Glutamatergic neuron (in vitro differentiated cells): ENCODE results near the gene ATXN7L2. TPM values are rescaled to one million over a fixed set of nuclear protein-coding genes. Genes with fewer than 3 reads are reported as not detected.
A peak's percentile ranks its signal among the peaks of the same experiment; 100 is the strongest.

ENCODE experiments used
- DNase-seq: peaks from one replicate; pipeline ENCODE4 v3.0.0; 2022
- H3K27ac Mint-ChIP-seq: one replicate; pipeline ENCODE4 v1.8.0; 2020; ENCODE audit warnings: mild to moderate bottlenecking, mixed read lengths, inconsistent platforms; ENCODE audit not compliant: unreplicated experiment
- H3K27me3 Mint-ChIP-seq: one replicate; pipeline ENCODE4 v1.8.0; 2020; ENCODE audit warnings: mild to moderate bottlenecking, moderate library complexity, mixed read lengths, inconsistent platforms; ENCODE audit not compliant: unreplicated experiment
- H3K36me3 Mint-ChIP-seq: one replicate; pipeline ENCODE4 v1.8.0; 2020; ENCODE audit warnings: mild to moderate bottlenecking, mixed read lengths, inconsistent platforms; ENCODE audit not compliant: unreplicated experiment
- H3K4me1 Mint-ChIP-seq: one replicate; pipeline ENCODE4 v1.8.0; 2020; ENCODE audit warnings: mild to moderate bottlenecking, low read depth, mixed read lengths, inconsistent platforms; ENCODE audit not compliant: unreplicated experiment
- H3K4me3 Mint-ChIP-seq: one replicate; pipeline ENCODE4 v1.8.0; 2020; ENCODE audit warnings: mild to moderate bottlenecking, mixed read lengths, inconsistent platforms; ENCODE audit not compliant: unreplicated experiment
- H3K9me3 Mint-ChIP-seq: one replicate; pipeline ENCODE4 v1.8.0; 2020; ENCODE audit warnings: mild to moderate bottlenecking, moderate library complexity, mixed read lengths, inconsistent platforms; ENCODE audit not compliant: unreplicated experiment
- total RNA-seq: library from RNA; stranded (reverse); fragmentation: NEBNext Ultra II Directional; extraction: Animal tissue kit (Norgen Biotek cat#: 25700); gene quantifications from one replicate; pipeline ENCODE4 v1.2.1, GENCODE V29; 2021; ENCODE audit not compliant: unreplicated experiment
- TF ChIP-seq, protein P1 (sequence below): fragments of 200-600 bp; sonication (generic); IDR thresholded peaks from one replicate; pipeline ENCODE4 v1.5.0; 2021; ENCODE audit not compliant: partially characterized antibody, unreplicated experiment

The ATXN7L2 gene
- total RNA-seq, 1 donor from 2014 or later: 54.9 TPM

DNA sequence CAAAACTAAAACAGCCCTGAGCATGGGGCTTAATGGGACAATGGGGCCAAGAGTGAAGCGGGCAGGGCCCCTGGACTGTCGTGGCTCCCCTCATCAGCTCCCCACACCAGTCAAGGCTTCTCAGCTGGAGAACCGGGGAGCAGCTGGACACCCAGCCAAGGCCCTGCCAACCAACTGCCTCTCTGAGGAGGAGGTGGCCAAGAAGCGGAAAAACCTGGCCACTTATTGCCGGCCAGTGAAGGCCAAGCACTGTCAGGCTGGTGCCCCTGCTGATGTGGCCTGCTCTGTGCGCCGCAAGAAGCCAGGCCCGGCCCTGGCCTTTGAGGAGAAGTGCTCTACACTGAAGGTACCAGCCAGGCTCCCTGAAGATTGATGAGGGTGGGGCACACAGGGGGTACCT lies 7.7 kb downstream of the ATXN7L2 start:
- Mint-ChIP-seq H3K27me3 (peaks cover 9% of the 10 kb centered on the region), H3K4me3 (no peak overlapping the region), H3K27ac (no peak overlapping the region), H3K4me1 (peaks cover 26% of the 10 kb centered on the region), H3K36me3 (peaks cover 4% of the 10 kb centered on the region), H3K9me3 (peaks cover 8% of the 10 kb centered on the region)
- no peak for DNase-seq
- TF ChIP-seq, protein P1, sequence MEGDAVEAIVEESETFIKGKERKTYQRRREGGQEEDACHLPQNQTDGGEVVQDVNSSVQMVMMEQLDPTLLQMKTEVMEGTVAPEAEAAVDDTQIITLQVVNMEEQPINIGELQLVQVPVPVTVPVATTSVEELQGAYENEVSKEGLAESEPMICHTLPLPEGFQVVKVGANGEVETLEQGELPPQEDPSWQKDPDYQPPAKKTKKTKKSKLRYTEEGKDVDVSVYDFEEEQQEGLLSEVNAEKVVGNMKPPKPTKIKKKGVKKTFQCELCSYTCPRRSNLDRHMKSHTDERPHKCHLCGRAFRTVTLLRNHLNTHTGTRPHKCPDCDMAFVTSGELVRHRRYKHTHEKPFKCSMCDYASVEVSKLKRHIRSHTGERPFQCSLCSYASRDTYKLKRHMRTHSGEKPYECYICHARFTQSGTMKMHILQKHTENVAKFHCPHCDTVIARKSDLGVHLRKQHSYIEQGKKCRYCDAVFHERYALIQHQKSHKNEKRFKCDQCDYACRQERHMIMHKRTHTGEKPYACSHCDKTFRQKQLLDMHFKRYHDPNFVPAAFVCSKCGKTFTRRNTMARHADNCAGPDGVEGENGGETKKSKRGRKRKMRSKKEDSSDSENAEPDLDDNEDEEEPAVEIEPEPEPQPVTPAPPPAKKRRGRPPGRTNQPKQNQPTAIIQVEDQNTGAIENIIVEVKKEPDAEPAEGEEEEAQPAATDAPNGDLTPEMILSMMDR: no peak

DNA sequence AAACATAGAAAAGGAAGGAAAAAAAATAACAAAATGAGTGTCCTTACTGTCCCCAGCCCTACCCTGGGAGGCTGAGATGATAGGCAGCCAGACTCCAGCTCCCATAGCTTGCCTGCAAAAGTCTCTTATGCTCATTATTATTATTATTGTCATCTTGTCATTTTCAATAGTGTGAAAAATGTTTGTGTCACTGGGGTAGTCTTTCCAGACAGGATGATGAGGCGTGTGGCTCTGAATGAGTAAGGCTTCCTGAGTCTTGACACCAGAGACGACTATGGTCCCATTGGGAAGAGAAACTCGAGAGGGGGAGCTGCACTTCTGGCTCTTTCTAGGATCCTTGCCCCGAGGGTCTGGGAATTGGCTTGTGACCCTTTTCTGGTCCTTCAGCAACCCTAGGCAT lies 9.1 kb downstream of the ATXN7L2 start:
- peak overlapping the region; percentile 78 for H3K27ac Mint-ChIP-seq
- H3K4me3 Mint-ChIP-seq: peak overlapping the region; percentile 76
- DNase-seq: no peak
- TF ChIP-seq, protein P1: no peak
- peaks cover 5% of the 10 kb centered on the region for H3K27me3 Mint-ChIP-seq
- H3K9me3 Mint-ChIP-seq: peaks cover 5% of the 10 kb centered on the region
- H3K4me1 Mint-ChIP-seq: peaks cover 33% of the 10 kb centered on the region
- peaks cover 7% of the 10 kb centered on the region for H3K36me3 Mint-ChIP-seq

DNA sequence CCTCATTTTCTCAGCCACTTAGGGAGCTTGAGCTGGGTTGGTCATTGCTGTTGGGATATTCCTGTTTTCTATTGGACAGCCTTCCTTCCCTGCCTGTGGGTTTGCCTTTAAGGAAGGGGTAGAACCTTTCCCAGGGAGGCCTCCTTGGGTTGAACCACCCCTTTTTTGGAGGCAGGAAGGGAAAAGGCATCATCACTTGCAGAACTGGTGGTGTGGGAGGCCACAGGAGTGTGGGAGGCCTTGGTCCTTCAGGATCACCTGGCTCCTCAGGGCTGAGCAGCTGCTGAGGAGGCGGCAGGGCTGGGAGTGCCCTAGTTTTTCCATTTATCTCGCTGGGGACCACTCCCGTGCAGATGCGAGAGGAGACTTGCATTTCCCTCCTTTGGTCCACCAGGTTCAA lies 9.5 kb downstream of the ATXN7L2 start:
- Mint-ChIP-seq H3K4me3 (peak overlapping the region; percentile 76), H3K27me3 (peaks cover 5% of the 10 kb centered on the region), H3K36me3 (peaks cover 7% of the 10 kb centered on the region), H3K9me3 (peaks cover 5% of the 10 kb centered on the region), H3K27ac (peak overlapping the region; percentile 78), H3K4me1 (peaks cover 34% of the 10 kb centered on the region)
- no peak for DNase-seq
- TF ChIP-seq, protein P1: no peak

DNA sequence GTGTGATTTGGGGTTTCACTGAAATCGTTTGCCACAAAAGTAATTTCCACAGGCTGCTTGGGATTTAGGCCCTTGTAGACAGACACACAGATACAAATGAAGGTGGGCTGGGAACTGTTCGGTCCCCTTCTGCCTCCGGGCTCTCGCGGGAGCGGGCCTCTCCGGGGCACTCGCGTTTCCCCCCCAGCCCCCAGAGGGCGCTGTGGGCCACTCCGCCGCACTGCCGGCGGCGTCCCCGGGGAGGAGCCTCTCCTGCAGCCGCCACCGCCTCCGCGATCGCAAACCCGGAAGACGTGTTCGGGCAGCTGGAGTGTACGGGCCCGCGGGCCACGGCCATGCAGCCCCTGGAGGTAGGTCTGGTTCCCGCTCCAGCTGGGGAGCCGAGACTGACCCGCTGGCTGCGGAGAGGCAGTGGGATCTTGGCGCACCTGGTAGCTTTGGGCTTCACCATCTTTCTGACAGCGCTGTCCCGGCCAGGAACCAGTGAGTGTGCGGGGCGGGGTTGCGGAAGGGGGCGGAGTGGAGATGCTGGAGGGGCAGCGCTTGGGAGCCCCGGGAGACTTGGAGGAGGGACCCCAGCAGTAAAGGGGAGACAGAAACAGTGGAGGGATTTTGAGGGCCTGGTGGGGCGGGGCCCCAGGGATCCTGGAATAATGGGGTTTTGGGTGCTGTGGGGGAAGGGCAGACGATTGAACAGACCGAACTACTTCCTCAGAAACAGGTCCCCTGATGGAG lies 10.3 kb downstream of the ATXN7L2 start, which contains the start of gene CYB561D1:
Gene CYB561D1 (plus strand): TSS at position 290 of the 735 bp plus-strand sequence. CDS start 46 bp downstream, at position 336.
- H3K9me3 Mint-ChIP-seq: peaks cover 9% of the 10 kb centered on the region
- TF ChIP-seq, protein P1: peak; percentile 95
- peaks cover 10% of the 10 kb centered on the region for H3K27me3 Mint-ChIP-seq
- peaks cover 7% of the 10 kb centered on the region for H3K36me3 Mint-ChIP-seq
- peak within 1 kb of the TSS; percentile 86 for H3K27ac Mint-ChIP-seq
- H3K4me3 Mint-ChIP-seq: peak within 1 kb of the TSS; percentile 89
- DNase-seq: peak; percentile 92
- peaks cover 39% of the 10 kb centered on the region for H3K4me1 Mint-ChIP-seq

DNA sequence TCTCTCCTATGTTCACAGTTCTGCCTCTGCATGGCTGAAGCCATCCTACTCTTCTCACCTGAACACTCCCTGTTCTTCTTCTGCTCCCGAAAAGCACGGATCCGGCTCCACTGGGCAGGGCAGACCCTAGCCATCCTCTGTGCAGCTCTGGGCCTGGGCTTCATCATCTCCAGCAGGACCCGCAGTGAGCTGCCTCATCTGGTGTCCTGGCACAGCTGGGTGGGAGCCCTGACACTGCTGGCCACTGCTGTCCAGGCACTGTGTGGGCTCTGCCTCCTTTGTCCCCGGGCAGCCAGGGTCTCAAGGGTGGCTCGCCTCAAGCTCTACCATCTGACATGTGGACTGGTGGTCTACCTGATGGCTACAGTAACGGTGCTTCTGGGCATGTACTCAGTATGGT lies 12.0 kb downstream of the ATXN7L2 start:
- H3K36me3 Mint-ChIP-seq: peaks cover 7% of the 10 kb centered on the region
- peaks cover 11% of the 10 kb centered on the region for H3K27me3 Mint-ChIP-seq
- peaks cover 9% of the 10 kb centered on the region for H3K9me3 Mint-ChIP-seq
- TF ChIP-seq, protein P1: no peak
- no peak for DNase-seq
- peak overlapping the region; percentile 16 for H3K4me3 Mint-ChIP-seq
- no peak overlapping the region for H3K27ac Mint-ChIP-seq
- H3K4me1 Mint-ChIP-seq: peaks cover 50% of the 10 kb centered on the region
